ENCODE measurements around the gene CBFA2T3. TPM values are rescaled to one million over a fixed set of nuclear protein-coding genes. Genes with fewer than 3 reads are reported as not detected.

The CBFA2T3 gene
- total RNA-seq, 4 donors from 2014 or later, result 1.4 to 5.8 (median 1.5) TPM

GRCh38 chr16:88906020-88906419 is 71.0 kb downstream of the CBFA2T3 start:
- Histone ChIP-seq H3K27ac (no peak overlapping the region), H3K9me3 (no peaks in the 10 kb centered on the region), H3K36me3 (peaks cover 0 to 8% of the 10 kb centered on the region in 2 donors), H3K4me1 (peaks cover 0 to 11% (median 0%) of the 10 kb centered on the region in 3 donors), H3K27me3 (peaks cover 48% of the 10 kb centered on the region), H3K4me3 (no peak overlapping the region)
- ATAC-seq, result no peak
- WGBS, 2 donors (ENCODE audit: low coverage in 1 of 2), result 81% methylated on average over 5 of the region's 16 CpGs; no CpG with 5 or more reads in 1 of the 2 donors
- TF ChIP-seq EP300 (IDR thresholded peaks at IDR 0.05) (no peak), POLR2AphosphoS5 (IDR thresholded peaks at IDR 0.05) (no peak), POLR2A (IDR thresholded peaks at IDR 0.05) (no peak), CTCF (IDR thresholded peaks at IDR 0.05) (no peak)

- Histone ChIP-seq H3K27ac (no peak overlapping the region), H3K27me3 (peaks cover 43% of the 10 kb centered on the region), H3K9me3 (no peaks in the 10 kb centered on the region), H3K4me1 (peaks cover 0 to 7% (median 0%) of the 10 kb centered on the region in 3 donors), H3K36me3 (peaks cover 0 to 13% of the 10 kb centered on the region in 2 donors), H3K4me3 (no peak overlapping the region)
- TF ChIP-seq POLR2AphosphoS5 (IDR thresholded peaks at IDR 0.05) (no peak), EP300 (IDR thresholded peaks at IDR 0.05) (no peak)
- no CpG with 5 or more reads among the region's 13 CpGs for WGBS, 2 donors (ENCODE audit: low coverage in 1 of 2)
- no peak for ATAC-seq
These were observed 71.4 kb downstream of the CBFA2T3 start for GRCh38 chr16:88905563-88905962.

- no peak for ATAC-seq
- no peak for TF ChIP-seq POLR2A (IDR thresholded peaks at IDR 0.05)
- TF ChIP-seq POLR2AphosphoS5 (IDR thresholded peaks at IDR 0.05), result no peak
- no peak for TF ChIP-seq CTCF (IDR thresholded peaks at IDR 0.05)
- no peak for TF ChIP-seq EP300 (IDR thresholded peaks at IDR 0.05)
- WGBS, 2 donors (ENCODE audit: low coverage in 1 of 2), result 80% methylated on average over 1 of the region's 21 CpGs; no CpG with 5 or more reads in 1 of the 2 donors
- Histone ChIP-seq H3K36me3 (peaks cover 0 to 19% of the 10 kb centered on the region in 2 donors), H3K27me3 (peaks cover 37% of the 10 kb centered on the region), H3K4me3 (no peak overlapping the region), H3K4me1 (no peaks in the 10 kb centered on the region), H3K27ac (no peak overlapping the region), H3K9me3 (no peaks in the 10 kb centered on the region)
These were observed 72.2 kb downstream of the CBFA2T3 start for GRCh38 chr16:88904676-88905365.

GRCh38 chr16:88903267-88903666 is 73.7 kb downstream of the CBFA2T3 start:
- Histone ChIP-seq H3K4me1 (no peaks in the 10 kb centered on the region), H3K36me3 (peaks cover 0 to 19% of the 10 kb centered on the region in 2 donors), H3K27ac (no peak overlapping the region), H3K9me3 (no peaks in the 10 kb centered on the region), H3K4me3 (no peak overlapping the region), H3K27me3 (peaks cover 35% of the 10 kb centered on the region)
- ATAC-seq, result no peak
- TF ChIP-seq POLR2A (IDR thresholded peaks at IDR 0.05), result no peak
- no peak for TF ChIP-seq EP300 (IDR thresholded peaks at IDR 0.05)
- no peak for TF ChIP-seq POLR2AphosphoS5 (IDR thresholded peaks at IDR 0.05)
- TF ChIP-seq CTCF (IDR thresholded peaks at IDR 0.05), result no peak
- WGBS, 2 donors (ENCODE audit: low coverage in 1 of 2), result 85% methylated on average over 6 of the region's 14 CpGs; no CpG with 5 or more reads in 1 of the 2 donors

GRCh38 chr16:88902744-88903143 is 74.3 kb downstream of the CBFA2T3 start:
- Histone ChIP-seq H3K27me3 (peaks cover 35% of the 10 kb centered on the region), H3K9me3 (no peaks in the 10 kb centered on the region), H3K27ac (no peak overlapping the region), H3K36me3 (peaks cover 0 to 21% of the 10 kb centered on the region in 2 donors), H3K4me1 (no peaks in the 10 kb centered on the region), H3K4me3 (no peak overlapping the region)
- ATAC-seq, result no peak
- 68% methylated on average over 5 of the region's 16 CpGs; no CpG with 5 or more reads in 1 of the 2 donors for WGBS, 2 donors (ENCODE audit: low coverage in 1 of 2)
- no peak for TF ChIP-seq POLR2AphosphoS5 (IDR thresholded peaks at IDR 0.05)
- no peak for TF ChIP-seq CTCF (IDR thresholded peaks at IDR 0.05)
- TF ChIP-seq POLR2A (IDR thresholded peaks at IDR 0.05), result no peak
- TF ChIP-seq EP300 (IDR thresholded peaks at IDR 0.05), result no peak

Measured in gastroesophageal sphincter (tissue), 4 donors.